GM19463 (cell line): Measurements from ENCODE around the gene PHACTR1.

Experiments
- ATAC-seq: cut with Tn5 transposase; IDR thresholded peaks from one replicate; pipeline ENCODE4 v1.9.1; 2021; ENCODE audit warnings: mild to moderate bottlenecking, moderate library complexity; ENCODE audit not compliant: unreplicated experiment

Gene PHACTR1

DNA sequence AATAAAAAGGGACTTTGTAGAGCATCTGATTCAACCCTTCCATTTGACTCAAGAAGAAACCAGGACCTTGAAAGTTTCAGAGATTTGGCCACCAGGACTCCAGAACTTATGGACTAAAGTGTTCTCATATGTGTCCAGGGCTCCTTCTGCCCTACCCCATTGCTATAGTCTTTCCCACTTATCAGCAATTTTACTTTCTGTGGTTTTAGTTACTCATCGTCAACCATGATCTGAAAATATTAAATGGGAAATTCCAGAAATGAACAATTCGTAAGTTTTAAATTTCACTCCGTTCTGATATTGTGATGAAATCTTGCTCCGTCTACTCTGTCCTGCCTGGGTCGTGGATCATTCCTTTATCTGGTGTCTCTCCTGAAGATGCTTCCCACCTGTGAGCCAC is 259.8 kb downstream of the PHACTR1 start:
- ATAC-seq = no peak

DNA sequence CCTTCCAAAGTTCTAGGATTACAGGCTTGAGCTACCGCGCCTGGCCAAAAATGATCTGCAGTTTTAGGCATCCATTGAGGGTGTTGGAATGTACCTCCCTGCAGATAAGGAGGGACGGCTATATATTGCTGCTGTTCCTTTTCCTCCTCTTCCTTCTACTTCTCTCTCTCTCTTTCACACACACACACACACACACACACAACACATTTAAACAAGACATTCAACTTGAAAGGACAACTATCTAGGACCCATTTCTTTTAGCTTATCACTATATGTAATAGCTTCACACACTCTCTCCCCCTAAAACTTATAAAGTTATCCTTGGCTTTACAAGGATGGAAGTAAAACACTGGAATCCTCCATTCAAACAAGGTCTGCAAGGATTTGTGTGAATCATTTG is 260.6 kb downstream of the PHACTR1 start:
- no peak for ATAC-seq

DNA sequence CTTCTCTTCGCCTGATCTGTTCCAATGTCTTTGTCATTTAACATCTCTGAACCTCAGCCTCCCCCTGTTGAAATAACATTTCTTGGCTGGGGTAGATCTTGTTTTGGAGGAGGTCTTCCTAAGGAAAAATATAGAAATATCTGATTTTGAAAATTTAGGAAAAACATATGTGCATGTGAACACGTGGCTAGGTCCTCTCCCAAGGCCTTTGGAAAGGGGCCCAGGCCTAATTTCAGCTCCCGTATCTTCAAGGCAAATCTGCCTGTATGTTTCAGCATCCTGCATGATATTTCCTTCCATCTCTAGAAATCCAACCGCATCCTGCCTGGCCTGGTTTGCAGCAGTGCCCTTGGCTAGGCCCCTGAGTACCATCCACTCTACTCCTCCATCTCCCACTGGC is 261.2 kb downstream of the PHACTR1 start:
- no peak for ATAC-seq

DNA sequence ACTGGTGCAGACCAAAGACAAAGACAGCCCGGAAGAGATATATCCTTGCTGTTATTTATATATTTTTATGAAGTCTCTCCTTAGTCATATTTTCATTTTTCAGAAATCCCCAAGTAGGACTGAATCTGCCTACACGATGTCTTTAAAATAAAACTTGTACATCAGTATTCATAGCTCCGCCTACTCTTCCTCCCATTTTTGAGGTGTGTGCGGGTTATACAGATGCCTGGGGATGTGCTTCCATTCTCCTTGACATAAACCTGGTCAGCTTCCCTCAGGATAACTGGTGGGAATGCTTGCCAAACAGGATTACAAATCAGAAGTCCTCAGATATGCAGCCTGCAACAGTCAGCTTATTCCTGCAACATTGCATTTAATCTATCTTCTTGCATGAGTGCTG is 264.2 kb downstream of the PHACTR1 start:
- ATAC-seq = no peak

DNA sequence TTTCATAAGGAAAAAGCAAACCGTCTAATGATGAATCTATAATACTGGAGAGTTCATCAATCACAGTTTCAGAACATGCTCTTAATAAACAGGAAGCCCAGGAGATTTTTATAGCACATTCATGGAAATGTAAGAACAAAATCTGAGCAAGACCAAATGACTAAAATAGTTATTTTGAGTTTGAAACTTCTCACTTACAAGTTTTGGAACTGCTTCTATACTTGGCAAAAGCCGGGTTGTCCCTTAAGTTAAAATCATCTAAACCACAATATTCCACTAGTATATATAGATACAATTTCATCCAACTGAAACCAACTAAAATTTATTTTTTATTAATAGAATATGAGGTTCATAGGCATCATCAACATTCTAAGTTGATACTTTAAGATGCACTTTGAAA is 268.2 kb downstream of the PHACTR1 start:
- ATAC-seq = no peak

DNA sequence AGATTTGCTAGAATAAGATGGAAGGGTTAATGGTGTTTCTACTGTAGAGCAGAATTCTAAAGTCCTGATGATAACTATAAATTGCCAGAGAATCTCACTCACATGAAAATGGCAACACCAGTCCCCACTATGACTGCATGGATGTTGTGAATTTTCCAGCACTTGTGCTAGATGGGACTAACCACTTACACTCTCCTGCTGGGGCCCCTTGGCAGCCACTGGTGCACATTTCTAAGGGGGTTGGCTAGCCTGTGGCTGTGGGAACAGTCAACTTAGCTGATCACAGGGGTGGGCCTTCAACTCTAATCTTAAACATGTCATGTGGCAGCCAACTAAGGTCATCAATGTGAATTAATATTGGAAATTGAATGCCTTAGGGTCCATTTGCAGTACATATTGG is 271.2 kb downstream of the PHACTR1 start:
- no peak for ATAC-seq

DNA sequence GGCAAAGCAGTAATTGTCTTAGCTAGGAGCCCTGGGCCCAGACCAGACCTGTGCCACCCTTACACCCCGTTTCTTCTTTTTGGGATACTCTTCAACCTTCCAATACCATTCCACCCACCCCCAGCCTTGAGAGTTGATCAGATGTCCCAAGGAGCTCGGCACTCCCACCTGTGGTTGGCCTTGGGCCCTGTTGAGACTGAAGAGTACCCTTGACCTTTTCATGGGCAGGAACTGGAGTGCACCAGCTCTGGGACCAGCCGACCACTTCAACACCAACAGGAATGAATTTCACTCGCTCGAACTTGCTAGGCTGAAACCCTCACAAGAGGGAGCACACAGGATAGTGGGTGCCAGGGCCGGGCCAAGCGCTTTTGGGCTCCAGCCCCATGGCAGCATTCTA is 273.6 kb downstream of the PHACTR1 start:
- ATAC-seq = no peak

DNA sequence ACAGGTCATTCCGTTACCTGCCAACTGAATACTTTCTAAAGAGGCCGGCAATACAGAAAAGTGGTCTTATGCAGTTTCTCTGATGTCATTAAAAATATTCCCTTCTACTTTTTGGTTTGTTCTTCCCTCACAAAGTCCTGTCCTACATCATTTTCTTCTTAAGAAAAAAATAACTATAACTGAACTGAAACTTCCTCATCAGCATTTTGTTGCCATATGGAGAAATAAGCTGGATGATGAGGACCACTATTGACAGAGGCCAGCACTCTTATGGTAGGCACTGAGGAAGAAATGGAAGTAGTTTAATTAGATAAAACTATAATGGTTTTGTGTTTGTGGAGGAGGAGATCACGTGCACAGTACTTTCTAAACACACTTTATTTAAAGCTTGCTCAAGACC is 274.9 kb downstream of the PHACTR1 start:
- ATAC-seq = no peak

DNA sequence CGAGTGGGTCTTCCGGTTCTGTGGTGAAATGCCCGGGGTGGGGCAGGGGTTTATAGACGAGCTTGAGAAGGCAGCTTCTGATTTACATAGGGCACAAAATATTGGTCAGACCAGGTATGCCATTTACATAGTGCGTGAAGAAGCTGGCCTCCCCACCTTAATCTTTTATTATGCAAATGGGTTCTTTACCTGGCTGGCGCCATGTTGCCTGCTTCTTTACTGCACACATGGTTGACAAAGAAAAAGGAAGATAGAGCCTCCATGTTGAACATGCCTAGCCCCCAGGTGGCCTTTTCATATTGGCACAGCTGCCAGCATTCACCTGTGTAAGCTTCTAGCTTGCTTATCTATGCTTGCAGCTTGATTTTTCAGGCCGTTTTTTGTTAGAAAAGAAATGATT is 276.2 kb downstream of the PHACTR1 start:
- ATAC-seq = no peak

DNA sequence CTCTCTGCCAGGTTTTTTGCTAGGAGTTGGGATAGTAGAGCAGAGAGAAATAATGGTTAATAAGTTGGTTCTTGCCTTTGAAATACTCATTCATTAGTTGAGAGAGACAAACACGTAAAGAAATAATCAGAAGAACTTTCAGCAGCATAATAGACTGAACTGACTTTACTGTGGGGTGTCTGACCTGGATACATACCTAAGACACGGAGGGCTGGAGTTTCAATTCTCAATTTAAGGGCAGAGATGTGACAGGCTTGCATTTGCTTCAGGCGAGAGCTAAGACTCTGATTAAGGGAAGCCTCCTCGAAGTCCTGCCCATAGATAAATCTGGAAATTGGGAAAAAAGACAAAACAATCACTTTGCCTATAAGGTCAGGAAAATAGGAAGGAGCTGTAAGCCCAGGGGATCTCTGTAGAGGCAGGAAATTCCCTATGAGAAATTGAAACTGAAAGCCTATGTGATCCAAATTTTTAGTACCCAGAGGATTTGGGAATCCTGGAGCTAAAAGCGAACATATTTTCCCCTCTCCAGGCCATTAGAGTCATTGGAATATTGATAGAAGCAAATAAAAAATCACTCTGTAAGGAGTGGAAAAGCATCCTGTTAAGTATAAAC is 276.8 kb downstream of the PHACTR1 start:
- no peak for ATAC-seq

DNA sequence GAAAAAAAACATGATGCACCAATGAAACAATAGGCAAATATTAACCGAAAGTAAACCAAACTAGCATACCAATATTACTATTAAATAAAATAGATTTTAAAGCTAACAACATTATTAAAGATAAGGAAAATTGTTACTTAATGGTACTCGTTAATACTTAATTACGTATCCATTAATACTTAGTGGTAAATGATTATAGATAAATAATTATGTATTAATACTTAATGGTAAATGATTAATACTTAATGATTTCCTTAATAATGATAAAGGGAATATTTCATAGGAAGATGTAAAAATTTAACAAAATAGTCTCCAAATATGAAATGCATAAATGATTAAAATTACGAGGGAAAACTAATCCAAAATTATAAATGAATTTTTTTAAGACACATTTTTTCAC is 278.9 kb downstream of the PHACTR1 start:
- ATAC-seq = no peak

DNA sequence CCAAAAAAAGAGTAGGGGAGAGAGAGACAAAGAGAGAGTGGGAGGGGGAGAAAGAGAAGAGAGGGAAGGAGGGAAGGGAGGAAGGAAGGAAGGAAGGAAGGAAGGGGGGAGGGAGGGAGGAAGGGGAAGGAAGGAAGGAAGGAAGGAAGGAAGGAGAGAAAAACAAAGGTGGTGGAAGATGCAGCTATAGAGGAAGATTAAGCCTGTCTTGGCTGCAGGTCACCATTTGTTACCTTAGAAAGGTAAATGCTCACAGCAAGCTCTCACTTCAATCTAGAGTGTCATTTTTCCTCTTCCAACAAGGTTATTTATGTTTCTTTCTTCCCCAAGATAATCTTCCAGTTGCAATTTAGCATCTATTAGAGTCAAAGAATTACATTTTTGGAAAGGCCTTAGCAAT is 284.0 kb downstream of the PHACTR1 start:
- no peak for ATAC-seq

DNA sequence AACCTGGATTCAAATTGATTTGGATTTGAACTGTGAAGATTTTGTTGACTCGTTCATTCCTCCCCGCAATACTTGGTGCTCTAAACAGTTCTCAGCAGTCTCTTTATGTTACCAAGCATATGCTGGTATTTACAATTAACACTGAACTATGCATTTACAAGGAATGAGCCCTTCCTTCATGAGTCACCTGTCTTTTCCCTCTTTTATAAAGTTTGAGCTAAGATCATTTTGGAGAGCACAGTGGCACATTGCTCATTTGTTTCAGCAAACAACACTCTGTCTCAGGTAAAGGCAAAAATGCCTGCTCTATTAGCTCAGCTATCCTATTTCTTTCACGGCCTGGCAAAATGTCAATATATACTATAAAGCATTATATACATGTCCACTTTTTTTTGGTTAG is 285.4 kb downstream of the PHACTR1 start:
- no peak for ATAC-seq

DNA sequence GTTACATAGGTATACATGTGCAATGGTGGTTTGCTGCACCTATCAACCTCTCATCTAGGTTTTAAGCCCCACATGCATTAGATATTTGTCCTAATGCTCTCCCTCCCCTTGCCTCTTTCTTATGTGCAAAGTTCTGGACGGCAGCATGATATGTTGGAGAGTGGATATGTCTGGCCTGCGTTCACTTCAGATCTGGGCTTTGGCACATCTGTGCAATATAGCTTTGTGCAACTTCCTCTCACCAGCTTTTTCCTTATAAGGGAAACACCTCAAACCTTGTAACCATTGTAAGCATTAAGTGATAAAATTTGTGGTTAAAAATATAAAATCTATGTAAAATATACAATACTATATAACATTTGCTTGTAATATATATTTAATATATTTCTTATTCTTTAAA is 288.0 kb downstream of the PHACTR1 start:
- ATAC-seq = no peak

DNA sequence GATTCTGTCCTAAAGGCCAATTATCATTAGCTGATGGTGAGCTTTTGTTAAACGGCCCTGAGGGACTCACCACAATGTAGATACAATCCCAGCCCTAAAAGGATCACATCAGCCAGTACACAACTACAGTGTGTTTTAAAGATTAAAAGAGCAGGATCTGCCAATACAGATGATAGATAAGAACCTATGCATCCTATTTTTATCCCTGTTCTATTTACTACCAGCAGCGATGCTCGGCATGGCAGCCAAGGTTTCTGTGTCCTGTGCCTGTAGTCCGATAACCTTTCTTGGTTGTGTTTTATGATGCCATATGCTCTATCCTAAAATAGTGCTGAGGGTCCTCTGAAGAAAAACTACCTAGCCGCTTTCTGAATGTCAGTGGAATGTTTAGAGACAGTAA is 289.4 kb downstream of the PHACTR1 start:
- ATAC-seq = no peak

DNA sequence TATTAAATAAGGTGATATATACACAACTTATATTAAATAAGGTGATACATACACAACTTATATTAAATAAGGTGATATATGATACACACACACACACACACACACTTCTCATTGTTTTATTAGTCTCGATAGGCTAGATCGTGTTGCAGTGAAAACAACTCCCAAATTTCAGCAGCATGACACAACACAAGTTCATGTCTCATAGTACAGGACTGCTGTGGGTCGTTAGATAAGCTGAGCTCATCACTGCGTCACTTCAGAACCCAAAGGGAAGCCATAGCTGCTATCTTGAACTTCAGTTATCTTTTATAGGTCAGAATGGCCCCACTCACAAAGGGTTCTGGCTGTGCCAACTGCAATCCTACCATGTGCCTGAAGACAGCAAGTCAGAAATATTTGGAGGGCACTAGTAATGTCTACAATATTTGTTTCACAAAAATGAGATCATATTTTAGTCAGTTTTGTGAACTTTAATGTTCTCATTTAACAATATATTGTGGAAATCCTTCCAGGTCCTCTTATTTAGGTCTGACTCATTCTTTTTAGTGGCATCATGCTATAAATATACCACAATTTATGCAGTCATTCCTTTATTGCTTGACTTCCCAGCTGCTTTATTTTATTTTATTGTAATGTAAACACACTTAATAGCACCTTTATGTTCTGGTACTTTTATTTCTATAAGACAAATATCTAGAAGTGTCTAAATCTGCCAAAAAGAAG is 290.2 kb downstream of the PHACTR1 start:
- ATAC-seq = no peak

DNA sequence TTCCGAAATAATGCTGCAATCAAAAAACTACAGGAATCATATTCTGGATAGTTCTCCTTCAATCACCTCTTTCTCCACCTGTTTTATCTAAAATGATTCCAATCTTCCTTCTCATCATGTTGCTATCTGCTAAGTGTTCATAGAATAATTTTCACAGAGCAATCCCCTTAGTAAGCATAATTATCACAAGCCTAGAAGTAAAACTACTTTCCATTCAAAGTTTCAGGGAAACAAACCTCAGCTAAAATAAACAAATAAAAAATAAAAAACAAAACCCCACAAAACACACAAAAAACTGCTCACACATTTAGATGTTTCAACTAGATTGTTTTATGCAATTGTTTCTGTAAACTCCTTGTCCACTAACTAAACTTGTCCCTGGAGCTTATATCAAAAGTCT is 291.2 kb downstream of the PHACTR1 start:
- no peak for ATAC-seq

DNA sequence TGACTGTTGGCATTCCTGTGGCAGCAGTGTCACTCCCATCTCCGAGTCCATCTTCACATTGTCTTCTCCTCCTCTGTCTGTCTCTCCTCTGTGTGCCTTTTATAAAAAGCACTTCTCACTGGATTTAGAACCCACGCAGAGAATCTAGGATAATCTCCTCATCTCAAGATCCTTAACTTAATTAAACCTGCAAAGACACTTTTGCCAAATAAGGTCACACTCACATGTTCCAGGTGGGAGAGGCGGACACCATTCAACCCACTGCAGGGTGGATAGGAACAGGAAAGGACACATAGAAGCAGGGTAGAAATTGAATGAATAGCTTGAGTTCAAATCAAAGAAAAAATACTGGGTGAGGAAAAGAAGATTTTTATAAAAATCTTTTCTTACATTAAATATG is 292.5 kb downstream of the PHACTR1 start:
- no peak for ATAC-seq

DNA sequence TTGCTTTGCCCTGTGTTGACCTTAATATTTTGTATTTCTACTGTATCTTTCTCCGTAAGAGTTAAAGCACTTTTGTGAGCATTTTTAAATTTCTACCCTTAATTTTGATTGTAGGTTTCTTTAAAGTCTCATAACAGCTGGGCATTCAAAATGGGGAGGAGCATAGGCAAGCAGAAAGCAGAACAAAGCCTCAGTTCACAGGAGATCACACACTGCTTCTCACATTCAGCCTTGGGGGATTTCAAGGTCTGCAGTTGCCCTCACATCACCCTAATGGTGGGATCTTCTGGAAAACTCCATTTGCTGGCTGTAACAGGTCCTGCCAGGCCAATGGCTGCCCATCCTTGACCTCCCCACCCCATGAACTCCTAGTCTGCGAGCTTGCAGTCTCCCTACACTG is 292.9 kb downstream of the PHACTR1 start:
- no peak for ATAC-seq

DNA sequence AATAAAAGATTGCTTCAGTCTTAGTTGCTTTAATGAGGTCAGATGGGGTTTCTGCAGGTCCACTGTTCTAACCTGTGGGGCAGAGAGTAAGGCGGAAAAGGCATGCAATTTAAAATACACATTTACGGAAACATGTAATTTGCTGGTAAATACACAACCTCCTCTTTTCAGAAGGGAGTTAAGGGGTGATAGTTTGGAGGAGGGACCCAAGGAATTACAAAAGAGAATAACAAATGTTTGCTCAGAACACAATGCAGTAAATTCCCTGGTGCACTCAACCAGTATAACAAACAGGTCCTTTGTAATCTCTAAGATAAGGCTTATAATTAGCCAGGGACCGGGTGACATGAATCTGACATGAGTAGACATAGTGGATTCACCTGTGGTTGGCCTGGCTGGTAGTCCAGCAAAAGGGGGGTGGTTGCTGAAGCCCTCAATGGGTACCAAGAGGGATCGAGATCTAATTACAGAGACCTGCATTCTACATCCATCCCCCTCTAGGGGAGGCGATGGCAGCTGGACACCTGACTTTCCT is 295.1 kb downstream of the PHACTR1 start:
- no peak for ATAC-seq

DNA sequence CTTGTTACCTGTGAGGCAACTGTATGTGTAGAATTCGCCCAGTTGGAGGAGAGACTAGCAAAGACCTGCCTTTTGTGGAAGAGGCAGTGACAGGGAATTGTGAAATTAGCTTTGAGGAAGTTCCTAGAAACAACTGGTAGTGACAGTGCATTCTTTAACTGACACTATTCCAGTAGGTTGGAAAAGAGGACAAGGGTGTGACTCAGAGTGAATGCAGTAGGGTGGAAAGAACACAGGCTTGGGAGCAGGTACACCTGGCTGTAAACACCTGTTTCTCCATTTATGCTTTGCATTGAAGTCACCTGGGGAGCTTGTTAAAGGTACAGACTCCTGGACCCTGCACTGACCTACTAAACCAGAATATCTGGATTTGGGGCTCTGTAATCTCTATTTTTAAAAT is 295.7 kb downstream of the PHACTR1 start:
- no peak for ATAC-seq

DNA sequence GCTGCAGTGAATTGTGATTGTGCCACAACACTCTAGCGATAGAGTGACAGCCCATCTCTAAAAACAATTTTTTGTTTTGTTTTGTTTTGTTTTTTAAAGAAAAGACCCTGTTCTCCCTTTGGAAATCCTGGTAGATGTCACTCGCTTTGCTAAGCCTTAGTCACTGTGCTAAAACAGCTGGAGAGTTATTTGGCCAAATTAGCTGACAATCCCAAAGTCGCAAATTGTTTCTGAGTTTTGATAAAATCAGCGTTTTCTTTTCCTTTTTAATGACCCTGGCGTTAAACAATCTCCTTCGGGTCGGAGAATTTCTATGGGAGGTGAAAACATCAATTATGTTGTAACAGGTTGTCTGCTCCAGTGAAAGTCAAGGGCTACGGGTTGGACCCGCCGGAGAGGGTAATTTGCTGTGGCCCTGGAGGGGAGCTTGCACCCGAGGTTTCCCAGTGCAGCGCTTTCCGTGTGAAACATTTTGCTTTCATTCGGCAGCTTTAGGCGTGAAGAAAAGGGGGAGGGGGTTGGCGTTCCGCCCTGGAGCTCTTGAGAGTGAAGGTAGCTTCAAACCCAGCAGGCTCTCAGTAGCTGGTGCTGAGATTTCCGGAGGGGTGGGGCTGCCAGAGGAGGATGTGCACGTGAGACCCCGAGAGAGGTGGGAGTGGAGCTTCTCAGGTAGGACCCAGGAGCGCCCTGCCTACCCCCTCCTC is 296.6 kb downstream of the PHACTR1 start:
- no peak for ATAC-seq
